KG1 (cell line): ENCODE results near the gene MESP1.

Experiments used
- DNase-seq: peaks from one replicate; lab custom pipeline; 2025; lab: John Stamatoyannopoulos, UW

MESP1 gene

DNA sequence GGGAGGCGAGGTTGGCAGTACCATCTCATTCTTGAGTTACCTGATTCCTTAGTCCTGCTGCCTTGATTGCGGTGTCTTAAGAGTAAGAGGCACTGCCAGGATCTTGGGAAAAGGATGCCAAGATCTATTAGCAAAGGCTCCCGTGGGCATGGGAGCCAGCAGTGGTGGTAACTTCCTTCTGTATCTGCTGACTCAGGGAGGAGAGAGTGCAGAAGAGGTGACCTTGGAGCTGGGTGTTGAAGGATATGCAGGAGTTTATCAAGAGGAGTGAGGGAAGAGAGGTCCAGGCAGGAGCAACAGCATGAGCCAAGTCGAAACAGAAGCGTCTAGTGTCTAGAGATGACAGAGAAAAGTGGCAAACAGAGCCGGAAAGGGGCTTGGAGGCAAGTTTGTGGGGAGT lies 29.6 kb upstream of the MESP1 start:
- DNase-seq = no peak

DNA sequence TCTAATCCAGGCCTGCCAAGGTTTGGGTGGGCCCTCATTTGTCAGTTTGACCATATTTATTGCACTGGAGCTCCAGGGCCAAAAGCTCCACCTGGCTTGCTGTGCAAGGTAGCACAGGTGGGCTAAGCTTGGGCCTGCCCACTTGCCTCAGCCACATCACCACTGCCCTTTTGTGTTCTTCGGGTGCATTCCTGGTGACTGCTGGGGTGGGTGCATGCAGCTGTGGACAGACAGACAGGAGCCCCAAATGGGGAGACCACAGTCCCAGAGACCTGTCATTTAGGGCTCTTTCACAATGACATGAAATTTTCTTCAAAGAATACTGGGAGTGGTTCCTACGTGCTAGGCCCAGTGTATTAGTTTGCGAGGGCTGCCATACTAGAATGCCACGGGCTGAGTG lies 27.8 kb upstream of the MESP1 start:
- no peak for DNase-seq

GRCh38 chr15:89777782-89778380 lies 26.8 kb upstream of the MESP1 start:
- DNase-seq = no peak

DNA sequence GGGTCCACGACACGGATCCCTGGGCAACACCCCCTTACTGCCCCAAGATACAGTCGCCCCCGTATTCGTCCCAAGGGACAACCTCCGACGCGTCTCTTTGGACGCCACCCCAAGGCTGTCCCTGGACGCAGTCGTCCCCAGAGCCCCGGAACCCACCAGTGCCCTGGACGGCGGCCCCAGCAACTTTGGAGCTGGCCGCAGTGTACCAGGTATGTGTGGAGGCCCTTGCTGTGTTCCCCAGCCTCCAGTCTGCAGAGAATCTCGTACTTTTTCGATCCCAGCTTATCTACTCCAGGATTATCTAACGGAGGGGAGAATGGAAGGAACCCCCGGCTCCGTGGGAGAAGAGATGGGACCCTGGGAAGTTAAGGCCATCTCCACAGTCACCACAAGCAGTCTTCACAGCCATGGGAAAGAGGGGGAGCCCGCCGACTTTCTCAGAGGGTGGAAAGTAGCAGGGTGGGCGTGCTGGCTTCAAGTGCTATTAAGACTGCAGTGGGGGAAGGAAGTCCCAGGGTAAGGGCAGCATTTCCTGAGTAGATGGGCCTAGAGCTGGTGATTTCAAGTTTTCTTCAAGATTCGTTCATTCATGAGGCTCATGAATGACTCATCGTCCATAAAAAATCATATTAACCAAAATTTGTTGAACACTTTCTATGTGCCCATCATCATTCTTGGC lies 26.2 kb upstream of the MESP1 start:
- no peak for DNase-seq

DNA sequence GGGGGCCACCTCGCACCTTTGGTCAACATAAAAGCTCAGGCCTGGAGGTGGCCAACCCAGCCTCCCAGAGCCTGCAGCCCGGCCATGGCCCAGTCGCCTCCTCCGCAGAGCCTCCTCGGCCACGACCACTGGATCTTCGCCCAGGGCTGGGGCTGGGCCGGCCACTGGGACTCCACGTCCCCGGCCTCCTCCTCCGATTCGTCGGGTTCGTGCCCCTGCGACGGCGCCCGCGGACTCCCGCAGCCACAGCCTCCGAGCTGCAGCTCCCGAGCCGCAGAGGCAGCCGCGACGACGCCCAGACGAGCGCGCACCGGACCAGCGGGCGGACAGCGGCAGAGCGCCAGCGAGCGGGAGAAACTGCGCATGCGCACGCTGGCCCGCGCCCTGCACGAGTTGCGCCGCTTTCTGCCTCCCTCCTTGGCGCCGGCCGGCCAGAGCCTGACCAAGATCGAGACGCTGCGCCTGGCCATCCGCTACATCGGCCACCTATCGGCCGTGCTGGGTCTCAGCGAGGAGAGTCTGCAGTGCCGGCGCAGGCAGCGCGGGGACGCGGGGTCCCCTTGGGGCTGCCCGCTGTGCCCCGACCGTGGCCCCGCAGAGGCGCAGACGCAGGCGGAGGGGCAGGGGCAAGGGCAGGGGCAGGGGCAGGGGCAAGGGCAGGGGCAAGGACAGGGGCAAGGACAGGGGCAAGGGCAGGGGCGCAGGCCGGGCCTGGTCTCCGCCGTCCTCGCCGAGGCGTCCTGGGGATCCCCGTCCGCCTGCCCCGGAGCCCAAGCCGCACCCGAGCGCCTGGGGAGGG lies 25.4 kb upstream of the MESP1 start, which contains the start of gene MESP2:
Gene MESP2, plus strand, starts transcription at position 59 of the 799 bp plus-strand sequence. Its CDS starts 26 bp downstream, at position 85.
- DNase-seq = no peak

- no peak for DNase-seq
These were observed 24.8 kb upstream of the MESP1 start for GRCh38 chr15:89775815-89776214.

DNA sequence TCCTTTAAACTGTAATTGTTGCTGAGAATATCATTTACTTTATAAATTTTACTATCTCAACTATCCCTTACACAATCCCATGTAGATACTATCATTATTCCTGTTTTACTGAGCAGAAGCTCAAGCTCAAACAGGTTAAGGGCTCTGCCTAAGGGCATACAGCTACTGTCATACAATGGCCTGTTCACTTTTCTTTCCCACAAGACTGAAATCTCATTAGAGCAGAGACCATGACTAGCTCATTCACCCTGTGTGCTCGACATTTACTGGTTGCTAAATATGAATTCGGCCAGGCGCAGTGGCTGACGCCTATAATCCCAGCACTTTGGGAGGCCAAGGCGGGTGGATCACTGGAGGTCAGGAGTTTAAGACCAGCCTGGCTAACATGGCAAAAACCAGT lies 23.4 kb upstream of the MESP1 start:
- DNase-seq = no peak

- no peak for DNase-seq
These were observed 22.0 kb upstream of the MESP1 start for GRCh38 chr15:89772932-89773583.

GRCh38 chr15:89770041-89770440 lies 19.0 kb upstream of the MESP1 start:
- no peak for DNase-seq

- DNase-seq = no peak
These were observed 18.3 kb upstream of the MESP1 start for GRCh38 chr15:89769366-89769765.

GRCh38 chr15:89768071-89768500 lies 17.0 kb upstream of the MESP1 start:
- DNase-seq = no peak

- no peak for DNase-seq
These were observed 16.4 kb upstream of the MESP1 start for GRCh38 chr15:89767411-89767915.

DNA sequence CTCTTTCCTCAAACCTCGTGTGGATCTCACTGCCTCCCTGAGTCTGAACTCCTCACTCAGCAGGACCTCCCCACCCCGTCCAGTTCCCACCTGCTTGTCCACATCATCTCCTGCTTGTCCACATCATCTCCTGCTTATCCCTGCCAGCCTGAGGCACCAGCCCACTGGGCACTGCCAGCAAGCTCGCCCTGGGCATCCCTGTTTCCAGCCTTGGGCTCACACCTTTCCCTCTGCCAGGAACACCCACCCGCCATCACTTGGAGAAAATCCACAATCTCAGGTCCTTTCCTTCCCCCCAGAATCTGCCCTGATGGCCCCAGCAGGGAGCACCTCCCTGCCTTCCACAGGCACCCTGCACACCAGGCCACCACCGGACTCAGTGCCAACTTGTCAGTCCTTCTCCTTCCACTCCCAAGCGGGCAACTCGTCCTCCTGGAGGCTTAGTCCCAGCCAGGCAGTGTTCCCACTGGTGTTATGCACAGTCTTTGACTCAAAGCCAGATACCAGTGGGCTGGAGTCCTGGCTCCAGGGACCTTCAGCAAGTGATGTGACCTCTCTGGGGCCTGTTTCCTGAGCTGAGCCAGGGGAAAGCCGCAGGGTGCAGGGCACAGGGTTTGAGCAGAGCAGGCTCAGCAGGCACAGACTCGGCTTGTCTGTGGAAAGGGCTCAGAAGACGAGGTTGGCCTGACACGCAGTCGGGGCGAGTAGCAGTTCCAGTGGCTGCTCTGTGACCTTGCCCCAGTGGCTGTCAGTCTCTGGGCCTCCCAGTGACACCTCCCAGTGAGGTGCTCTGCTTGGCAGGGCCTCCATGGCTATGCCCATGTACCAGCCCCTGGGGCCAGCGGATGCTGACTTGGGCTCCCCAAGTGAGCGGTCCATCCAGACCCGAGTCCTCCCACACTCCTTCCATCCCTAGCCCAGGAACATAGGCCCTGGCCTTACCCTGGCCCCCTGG lies 15.6 kb upstream of the MESP1 start:
- DNase-seq = no peak

- DNase-seq = no peak
These were observed 14.6 kb upstream of the MESP1 start for GRCh38 chr15:89765694-89766093.

DNA sequence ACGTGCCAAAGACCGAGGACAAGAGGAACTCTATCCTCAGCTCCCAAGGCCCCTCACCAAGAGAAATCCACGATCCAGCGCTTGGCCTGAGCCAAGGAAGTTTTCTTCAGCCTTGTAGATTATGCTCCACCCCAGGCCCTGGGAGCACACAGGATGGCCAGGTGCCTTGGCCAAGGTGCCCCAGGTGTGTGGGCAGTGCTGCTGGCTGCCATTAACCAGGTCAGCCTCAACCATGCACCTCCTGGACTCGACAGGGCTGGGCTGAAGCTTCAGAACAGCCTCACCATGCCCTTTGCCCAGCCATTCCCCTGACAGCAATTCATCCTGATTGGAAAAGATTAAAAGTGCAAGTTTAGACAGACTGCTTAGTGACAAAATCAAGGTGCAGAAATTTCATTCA lies 10.9 kb upstream of the MESP1 start:
- no peak for DNase-seq

DNA sequence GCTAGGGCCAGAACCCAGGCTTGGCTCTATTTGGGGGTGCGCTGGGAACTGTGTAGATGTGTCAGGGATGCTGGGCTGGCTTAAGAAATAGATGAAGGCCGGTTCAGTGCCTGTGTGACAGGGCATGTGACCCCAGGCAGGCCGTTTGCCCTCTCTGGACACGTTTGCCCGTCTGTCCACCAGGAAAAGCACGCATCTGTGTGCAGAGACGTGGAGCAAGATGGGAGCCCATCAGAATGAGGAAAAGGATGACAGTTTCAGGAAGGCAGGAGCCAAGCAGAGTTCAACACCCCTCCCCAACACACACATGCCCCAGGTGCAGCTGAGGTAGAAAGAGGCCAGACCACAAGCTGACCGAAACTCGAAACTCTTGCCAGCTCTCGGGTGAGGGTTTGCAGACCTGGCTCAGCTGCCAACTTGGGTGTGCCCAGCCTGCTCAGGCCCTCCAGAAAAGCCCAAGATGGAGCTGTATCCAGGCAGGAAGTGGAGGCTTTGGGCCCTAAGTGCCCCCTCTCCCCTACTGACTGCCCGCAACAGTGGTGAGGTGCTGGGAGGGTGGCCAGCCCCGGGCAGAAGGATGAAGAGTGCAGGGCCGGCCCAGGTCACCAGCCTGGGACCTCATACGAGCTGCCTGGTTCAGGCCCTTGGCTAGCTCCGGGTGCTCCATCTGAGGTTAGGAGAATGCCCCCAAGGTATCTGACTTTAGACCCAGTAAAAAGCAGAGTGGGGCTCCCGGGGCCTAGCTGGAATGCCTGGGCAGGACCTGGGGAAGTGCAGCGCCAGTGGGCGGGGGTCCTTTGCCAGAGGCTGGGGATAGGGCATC lies 10.2 kb upstream of the MESP1 start:
- no peak for DNase-seq

DNA sequence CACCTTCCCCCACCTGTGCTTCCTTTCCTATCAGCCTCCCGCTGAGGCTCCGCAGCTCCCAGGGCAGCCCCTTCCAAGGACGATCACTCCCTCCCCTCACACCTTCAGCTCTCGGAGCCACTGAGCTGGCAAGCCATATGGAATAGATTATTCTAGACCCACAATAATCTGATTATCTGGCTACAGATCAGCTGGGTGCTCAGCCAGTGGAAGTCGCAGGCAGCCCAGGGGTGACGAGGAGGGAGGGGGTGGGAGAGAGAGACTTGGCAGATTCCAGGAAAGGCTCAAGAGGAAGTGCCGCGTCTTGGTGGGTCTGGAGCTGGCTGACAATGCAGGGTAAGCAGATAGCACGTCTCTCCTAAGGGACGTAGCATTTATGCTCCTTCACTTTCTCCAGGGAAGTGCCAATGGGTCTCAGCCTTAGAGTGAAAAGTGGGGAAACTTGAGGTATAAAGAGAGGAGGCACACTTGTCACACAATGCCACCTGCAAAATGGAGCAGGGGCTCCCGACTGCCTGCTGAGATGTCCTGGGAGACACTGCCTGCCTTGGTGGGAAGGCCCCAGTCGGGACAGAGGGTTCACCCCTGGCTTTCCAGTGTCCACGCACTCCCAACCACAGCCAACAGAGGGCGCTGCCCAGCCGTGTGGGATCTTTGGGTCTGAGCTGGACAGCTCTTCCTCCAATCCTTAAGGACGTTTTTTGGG lies 9.4 kb upstream of the MESP1 start:
- peak; percentile 61 for DNase-seq

DNA sequence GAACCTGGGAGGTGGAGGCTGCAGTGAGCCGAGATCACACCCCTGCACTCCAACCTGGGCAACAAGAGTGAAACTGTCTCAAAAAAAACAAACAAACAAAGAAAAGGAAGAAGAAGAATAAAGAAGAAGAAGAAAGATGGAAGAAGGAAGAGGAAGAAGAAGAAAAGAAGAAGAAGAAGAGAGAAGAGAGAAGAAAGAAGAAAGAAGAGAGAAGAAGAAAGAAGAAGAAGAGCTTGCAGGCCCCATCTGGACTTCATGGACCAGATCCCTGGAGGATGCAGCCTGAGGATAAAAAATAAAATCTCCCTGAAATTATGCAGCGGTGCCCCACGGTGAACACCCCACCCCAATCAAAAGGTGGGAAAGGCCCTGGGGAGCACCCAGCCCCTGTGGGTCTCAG lies 8.8 kb upstream of the MESP1 start:
- DNase-seq = no peak

GRCh38 chr15:89758981-89759380 lies 7.9 kb upstream of the MESP1 start:
- no peak for DNase-seq

DNA sequence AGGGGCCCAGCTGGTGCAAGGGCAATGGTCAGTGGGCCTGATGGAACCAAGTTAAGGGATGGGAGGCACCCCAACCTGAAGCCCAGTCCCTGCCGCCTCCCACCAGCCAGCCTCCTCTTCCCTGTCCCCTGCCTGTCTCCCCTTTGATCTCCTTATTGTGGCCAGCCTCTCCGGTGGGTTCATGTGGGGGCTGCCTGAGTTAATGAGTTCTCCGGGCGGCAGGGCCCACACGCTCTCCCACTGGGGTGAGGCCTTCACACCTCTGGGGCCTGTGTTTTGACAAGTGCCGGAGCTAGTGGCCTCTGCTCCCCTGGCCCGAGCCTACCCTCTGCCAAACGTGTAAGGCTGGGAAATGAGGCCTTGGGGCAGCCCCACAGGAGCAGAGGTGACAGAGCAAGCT lies 7.2 kb upstream of the MESP1 start:
- no peak for DNase-seq
